Breast epithelium (tissue), 3 donors: ENCODE data around the gene SFSWAP.

ENCODE experiments used
- CTCF ChIP-seq, 3 donors: fragments of 450-650 bp; IDR thresholded peaks; one replicate each; pipeline ENCODE4 v1.5.1; 2016 to 2017; ENCODE audit warnings: antibody characterized with exemption in 3 of 3, mild to moderate bottlenecking in 3 of 3, moderate library complexity in 3 of 3
- POLR2A ChIP-seq: fragments of 450-650 bp; IDR thresholded peaks from one replicate; pipeline ENCODE4 v1.6.1; 2016; ENCODE audit warnings: antibody characterized with exemption, mild to moderate bottlenecking, moderate library complexity
- POLR2AphosphoS5 ChIP-seq, 3 donors: sonication (generic); formaldehyde crosslinking; IDR thresholded peaks; one replicate each; pipeline ENCODE4 v1.6.1; 2017; ENCODE audit warnings: antibody characterized with exemption in 3 of 3

- TF ChIP-seq CTCF (IDR thresholded peaks at IDR 0.05) (no peak), POLR2A (no peak), POLR2AphosphoS5 (IDR thresholded peaks at IDR 0.05) (no peak)
Measured at GRCh38 chr12:131806674-131807073, 95.8 kb downstream of the SFSWAP start.
